Nephron (organoid): ENCODE measurements around the gene PDE11A.

Experiments
- H3K27ac Mint-ChIP-seq, 3 experiments: 2 replicates each; pipeline ENCODE4 v1.8.0; 2020; ENCODE audit warnings: mixed read lengths in 3 of 3, mild to moderate bottlenecking in 2 of 3, moderate library complexity in 1 of 3
- H3K27me3 Mint-ChIP-seq: 2 replicates; pipeline ENCODE4 v1.8.0; 2021; ENCODE audit warnings: low read depth, mild to moderate bottlenecking, moderate library complexity, mixed read lengths
- H3K36me3 Mint-ChIP-seq: 2 replicates; pipeline ENCODE4 v1.8.0; 2020; ENCODE audit warnings: low read depth, mixed read lengths
- H3K4me1 Mint-ChIP-seq: 2 replicates; pipeline ENCODE4 v1.8.0; 2020; ENCODE audit warnings: mixed read lengths
- H3K4me3 Mint-ChIP-seq, 3 experiments: 2 replicates each; pipeline ENCODE4 v1.8.0; 2020; ENCODE audit warnings: mild to moderate bottlenecking in 3 of 3, mixed read lengths in 3 of 3, moderate library complexity in 2 of 3
- H3K9me3 Mint-ChIP-seq: 2 replicates; pipeline ENCODE4 v1.8.0; 2020; ENCODE audit warnings: mixed read lengths
- TF ChIP-seq, protein P1 (sequence below), 3 experiments: fragments of 200-600 bp; sonication (generic); IDR thresholded peaks; one replicate each; pipeline ENCODE4 v1.5.0; 2021; ENCODE audit warnings: antibody characterized with exemption in 3 of 3; ENCODE audit not compliant: unreplicated experiment in 3 of 3

Gene PDE11A

DNA sequence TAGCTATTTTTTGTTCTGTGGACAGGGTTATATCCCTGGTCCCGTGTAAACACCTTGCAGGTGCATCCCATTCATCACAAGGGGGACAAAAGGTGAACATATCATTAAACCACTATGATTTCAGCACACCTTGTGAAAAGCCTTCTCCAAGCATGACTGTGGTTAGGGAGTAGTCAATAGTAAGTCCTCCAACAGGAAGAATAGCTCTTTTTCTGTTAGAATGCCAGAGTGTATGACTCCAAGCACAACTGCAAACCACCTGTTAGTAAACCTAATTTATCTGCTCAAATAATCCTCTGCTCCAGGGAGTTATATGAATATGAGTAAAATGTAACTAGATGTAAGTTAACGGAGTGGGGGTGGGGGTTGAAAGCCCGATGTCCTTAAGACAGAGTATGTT lies 439.5 kb downstream of the PDE11A start:
- H3K27ac Mint-ChIP-seq: peak overlapping the region; percentile 85 to 95 (median 90)
- no peaks in the 10 kb centered on the region for H3K9me3 Mint-ChIP-seq
- no peaks in the 10 kb centered on the region for H3K36me3 Mint-ChIP-seq
- no peak overlapping the region for H3K4me3 Mint-ChIP-seq
- TF ChIP-seq, protein P1, sequence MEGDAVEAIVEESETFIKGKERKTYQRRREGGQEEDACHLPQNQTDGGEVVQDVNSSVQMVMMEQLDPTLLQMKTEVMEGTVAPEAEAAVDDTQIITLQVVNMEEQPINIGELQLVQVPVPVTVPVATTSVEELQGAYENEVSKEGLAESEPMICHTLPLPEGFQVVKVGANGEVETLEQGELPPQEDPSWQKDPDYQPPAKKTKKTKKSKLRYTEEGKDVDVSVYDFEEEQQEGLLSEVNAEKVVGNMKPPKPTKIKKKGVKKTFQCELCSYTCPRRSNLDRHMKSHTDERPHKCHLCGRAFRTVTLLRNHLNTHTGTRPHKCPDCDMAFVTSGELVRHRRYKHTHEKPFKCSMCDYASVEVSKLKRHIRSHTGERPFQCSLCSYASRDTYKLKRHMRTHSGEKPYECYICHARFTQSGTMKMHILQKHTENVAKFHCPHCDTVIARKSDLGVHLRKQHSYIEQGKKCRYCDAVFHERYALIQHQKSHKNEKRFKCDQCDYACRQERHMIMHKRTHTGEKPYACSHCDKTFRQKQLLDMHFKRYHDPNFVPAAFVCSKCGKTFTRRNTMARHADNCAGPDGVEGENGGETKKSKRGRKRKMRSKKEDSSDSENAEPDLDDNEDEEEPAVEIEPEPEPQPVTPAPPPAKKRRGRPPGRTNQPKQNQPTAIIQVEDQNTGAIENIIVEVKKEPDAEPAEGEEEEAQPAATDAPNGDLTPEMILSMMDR (IDR thresholded peaks at IDR 0.05; ENCODE audit: unreplicated experiment in 3 of 3): no peak
- no peaks in the 10 kb centered on the region for H3K27me3 Mint-ChIP-seq
- H3K4me1 Mint-ChIP-seq: peaks cover 25% of the 10 kb centered on the region

DNA sequence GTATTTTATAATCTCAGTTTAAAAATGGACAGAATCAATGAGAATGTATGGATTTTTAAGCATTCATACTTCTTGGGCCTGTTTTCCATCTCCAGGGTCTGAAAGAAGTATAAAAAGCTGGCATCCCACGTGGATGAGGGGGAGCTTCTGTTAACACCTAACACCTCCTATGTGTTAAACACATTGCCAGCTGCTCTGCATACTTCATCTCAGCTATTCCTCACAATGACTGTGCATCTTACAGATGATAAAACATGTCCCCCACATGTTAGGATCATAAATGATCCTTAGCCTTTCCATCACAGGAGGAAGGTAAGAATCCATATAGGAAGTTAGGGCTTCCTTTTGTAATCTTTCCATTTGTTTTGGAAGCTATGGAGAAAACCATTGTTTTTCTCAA lies 440.9 kb downstream of the PDE11A start:
- Mint-ChIP-seq H3K36me3 (no peaks in the 10 kb centered on the region), H3K27ac (peak overlapping the region; percentile 19 to 90 (median 41)), H3K4me3 (no peak overlapping the region), H3K4me1 (peaks cover 29% of the 10 kb centered on the region), H3K9me3 (no peaks in the 10 kb centered on the region), H3K27me3 (no peaks in the 10 kb centered on the region)
- TF ChIP-seq, protein P1 (IDR thresholded peaks at IDR 0.05; ENCODE audit: unreplicated experiment in 3 of 3): no peak

DNA sequence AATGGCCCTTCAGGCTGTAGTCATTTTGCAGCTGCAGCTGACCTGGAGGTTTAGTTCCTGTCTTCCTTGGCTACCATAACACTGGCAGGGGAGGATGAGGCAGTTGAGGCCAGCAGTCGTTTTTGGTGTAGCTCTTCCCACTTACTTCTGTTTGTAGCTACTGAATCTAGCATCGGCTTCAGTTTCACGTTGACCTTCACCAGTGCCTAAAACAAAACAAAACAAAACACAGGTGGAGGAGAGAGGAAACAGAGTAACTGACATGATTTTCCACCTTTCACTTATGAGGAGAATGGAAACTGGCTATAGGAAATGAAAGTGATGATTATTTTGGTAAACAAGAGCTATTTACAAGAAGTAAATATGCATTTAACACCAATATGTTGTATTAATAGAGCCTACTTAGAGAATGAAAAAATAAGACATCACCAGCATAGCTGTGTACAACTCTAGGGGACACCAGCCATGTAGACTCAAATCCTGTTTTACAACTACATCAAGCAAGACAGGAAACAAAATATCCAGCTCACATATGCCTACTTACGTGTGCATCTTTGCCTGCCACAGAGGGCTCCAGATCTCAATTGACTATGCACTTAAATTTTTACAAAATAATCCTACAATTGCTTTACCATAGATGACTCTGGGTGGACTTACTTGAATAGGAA lies 443.1 kb downstream of the PDE11A start:
- Mint-ChIP-seq H3K4me1 (peaks cover 46% of the 10 kb centered on the region), H3K36me3 (no peaks in the 10 kb centered on the region), H3K4me3 (no peak overlapping the region), H3K27me3 (no peaks in the 10 kb centered on the region), H3K27ac (peak overlapping the region; percentile 25 to 54 (median 29)), H3K9me3 (no peaks in the 10 kb centered on the region)
- TF ChIP-seq, protein P1 (IDR thresholded peaks at IDR 0.05; ENCODE audit: unreplicated experiment in 3 of 3): no peak

DNA sequence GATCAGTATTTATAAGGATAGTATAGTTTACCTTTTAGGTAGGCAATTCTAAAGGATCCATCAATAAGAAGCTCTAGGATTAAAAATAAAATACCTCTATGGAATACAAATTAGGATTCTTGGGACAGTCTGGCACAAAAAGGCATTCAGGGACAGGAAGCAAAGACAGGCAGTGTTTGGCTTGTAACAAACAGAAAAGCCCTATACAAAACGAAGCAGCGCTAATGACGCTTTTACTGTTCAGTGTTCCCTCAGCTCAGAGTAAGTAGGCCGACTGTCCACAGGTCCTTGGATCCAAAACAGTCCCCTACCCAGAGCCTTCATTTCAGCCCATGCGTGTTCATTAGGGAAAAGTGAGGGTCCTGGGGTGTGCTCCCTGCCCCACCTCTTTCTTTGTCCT lies 443.7 kb downstream of the PDE11A start:
- TF ChIP-seq, protein P1 (IDR thresholded peaks at IDR 0.05; ENCODE audit: unreplicated experiment in 3 of 3): no peak
- no peaks in the 10 kb centered on the region for H3K27me3 Mint-ChIP-seq
- H3K4me3 Mint-ChIP-seq: no peak overlapping the region
- H3K9me3 Mint-ChIP-seq: no peaks in the 10 kb centered on the region
- no peak overlapping the region for H3K27ac Mint-ChIP-seq
- no peaks in the 10 kb centered on the region for H3K36me3 Mint-ChIP-seq
- H3K4me1 Mint-ChIP-seq: peaks cover 42% of the 10 kb centered on the region

DNA sequence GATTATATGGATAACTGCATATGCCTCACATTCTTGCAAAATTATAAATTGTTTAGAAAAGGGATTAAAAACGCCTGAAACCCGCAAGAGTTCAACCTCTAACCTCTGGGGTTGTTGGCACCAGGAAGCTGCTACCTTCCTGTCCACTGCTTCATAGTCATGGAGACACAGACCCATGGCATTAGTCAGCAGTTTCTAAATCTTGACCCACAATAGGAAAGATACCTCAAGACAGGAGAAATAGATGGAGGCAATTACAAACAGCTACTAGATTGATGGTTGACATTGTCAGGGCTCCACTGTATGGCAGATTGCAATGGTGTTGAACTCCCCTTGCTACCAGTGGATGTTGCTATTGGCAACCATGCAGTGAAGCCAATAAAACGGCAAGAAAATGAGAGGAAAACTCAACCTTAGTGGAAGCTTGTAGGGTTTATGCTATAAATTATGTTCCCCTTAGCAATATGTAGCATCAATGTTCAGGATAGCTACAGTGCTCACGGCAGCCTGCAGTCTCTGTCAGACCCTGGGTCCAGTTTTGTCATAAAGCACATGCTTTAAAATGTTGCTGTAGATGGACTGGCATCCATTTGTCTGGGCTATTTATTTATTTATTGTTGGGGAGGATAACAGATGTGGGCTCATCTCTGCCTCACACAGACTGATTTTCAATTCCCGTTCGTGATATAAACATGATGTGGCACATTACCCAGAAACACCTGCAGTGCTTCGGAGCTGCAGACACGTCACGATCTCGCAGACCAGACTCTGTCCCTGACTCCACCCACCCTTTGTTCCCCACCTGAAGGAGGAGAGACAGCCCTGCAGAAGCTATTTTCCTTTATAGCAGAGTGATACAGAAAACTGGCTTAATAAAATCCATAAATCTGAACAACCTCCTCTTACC lies 446.6 kb downstream of the PDE11A start:
- Mint-ChIP-seq H3K9me3 (no peaks in the 10 kb centered on the region), H3K27me3 (no peaks in the 10 kb centered on the region), H3K4me3 (peak overlapping the region in 1 of 3 experiments; percentile 9), H3K4me1 (peaks cover 54% of the 10 kb centered on the region), H3K36me3 (no peaks in the 10 kb centered on the region), H3K27ac (peak overlapping the region; percentile 80 to 86 (median 86))
- TF ChIP-seq, protein P1 (IDR thresholded peaks at IDR 0.05; ENCODE audit: unreplicated experiment in 3 of 3): no peak
